Neural cell (in vitro differentiated cells): ENCODE data around the gene SPDYE4. TPM values are rescaled to one million over a fixed set of nuclear protein-coding genes. Genes with fewer than 3 reads are reported as not detected.
"Not testable (repeated sequence)": the region's sequence is repeated elsewhere in the genome, so short reads cannot be mapped to it uniquely, and the experiment has no call there.

ENCODE experiments used
- H2AFZ ChIP-seq: fragments of 200-600, 300-800 bp; sonication (generic), shearing (Covaris generic); 2 replicates; pipeline ENCODE4 v1.6.0; 2014; ENCODE audit warnings: low read depth, mild to moderate bottlenecking, antibody characterized with exemption, low read length, moderate library complexity
- H3F3A ChIP-seq: fragments of 200-600 bp; shearing (Covaris generic); 2 replicates; pipeline ENCODE4 v1.6.1; 2016; ENCODE audit warnings: mild to moderate bottlenecking, moderate library complexity, mixed read lengths, antibody characterized with exemption, low read length; ENCODE audit not compliant: insufficient read depth, poor library complexity, severe bottlenecking
- H3K27ac ChIP-seq: fragments of 200-600, 300-800 bp; sonication (generic), shearing (Covaris generic); 2 replicates; pipeline ENCODE4 v1.5.1; 2014; ENCODE audit warnings: mild to moderate bottlenecking, low read length, moderate library complexity
- H3K27me3 ChIP-seq: fragments of 300-800, 200-600 bp; sonication (generic), shearing (Covaris generic); 2 replicates; pipeline ENCODE4 v1.6.0; 2014; ENCODE audit warnings: mild to moderate bottlenecking, low read depth, low read length, moderate library complexity; ENCODE audit not compliant: insufficient read depth
- H3K36me3 ChIP-seq: fragments of 300-800, 200-600 bp; sonication (generic), shearing (Covaris generic); 2 replicates; pipeline ENCODE4 v1.5.1; 2014; ENCODE audit warnings: mild to moderate bottlenecking, antibody characterized with exemption, low read length, moderate library complexity; ENCODE audit not compliant: insufficient read depth
- H3K4me2 ChIP-seq: fragments of 300-800, 200-600 bp; sonication (generic), shearing (Covaris generic); 2 replicates; pipeline ENCODE4 v1.6.0; 2014; ENCODE audit warnings: mild to moderate bottlenecking, low read length
- H3K4me3 ChIP-seq: fragments of 300-800, 200-600 bp; sonication (generic), shearing (Covaris generic); 2 replicates; pipeline ENCODE4 v1.5.1; 2014; ENCODE audit warnings: mild to moderate bottlenecking, low read length, moderate library complexity
- H3K79me2 ChIP-seq: fragments of 200-600 bp; shearing (Covaris generic); replicated peaks from 2 replicates; pipeline ENCODE4 v1.6.0; 2014; ENCODE audit warnings: mild to moderate bottlenecking, low read length, moderate library complexity; ENCODE audit not compliant: insufficient read depth
- H3K9ac ChIP-seq: fragments of 300-800, 200-600 bp; sonication (generic), shearing (Covaris generic); 2 replicates; pipeline ENCODE4 v1.6.1; 2016; ENCODE audit warnings: mild to moderate bottlenecking, low read length, mixed read lengths
- H3K9me2 ChIP-seq: fragments of 200-600 bp; shearing (Covaris generic); 2 replicates; pipeline ENCODE4 v1.6.1; 2016; ENCODE audit warnings: mild to moderate bottlenecking, low read length, mixed read lengths; ENCODE audit not compliant: insufficient read depth
- H3K9me3 ChIP-seq: fragments of 200-600, 300-800 bp; sonication (generic), shearing (Covaris generic); 2 replicates; pipeline ENCODE4 v1.6.1; 2016; ENCODE audit warnings: mild to moderate bottlenecking, mixed run types, low read length, moderate library complexity, mixed read lengths
- H4K20me1 ChIP-seq: fragments of 200-600 bp; shearing (Covaris generic); 2 replicates; pipeline ENCODE4 v1.6.1; 2016; ENCODE audit warnings: mild to moderate bottlenecking, mixed run types; ENCODE audit not compliant: insufficient read depth
- EP300 ChIP-seq: fragments of 450-650 bp; conservative IDR thresholded peaks from 2 replicates; pipeline ENCODE4 v1.6.1; 2014; ENCODE audit warnings: antibody characterized with exemption, mild to moderate bottlenecking, moderate library complexity; ENCODE audit not compliant: poor library complexity, severe bottlenecking
- EZH2 ChIP-seq: fragments of 200-600, 300-800 bp; shearing (Covaris generic), sonication (generic); IDR thresholded peaks from 2 replicates; pipeline ENCODE4 v1.6.1; 2014; ENCODE audit warnings: antibody characterized with exemption, low read length, borderline replicate concordance, mild to moderate bottlenecking; ENCODE audit not compliant: insufficient read depth, poor library complexity, severe bottlenecking
- MXI1 ChIP-seq: fragments of 450-650 bp; conservative IDR thresholded peaks from 2 replicates; pipeline ENCODE4 v1.6.1; 2014; ENCODE audit warnings: antibody characterized with exemption, mild to moderate bottlenecking; ENCODE audit not compliant: poor library complexity, severe bottlenecking
- POLR2AphosphoS5 ChIP-seq: IDR thresholded peaks from 2 replicates; pipeline ENCODE4 v1.6.1; 2012
- RAD21 ChIP-seq: fragments of 450-650 bp; conservative IDR thresholded peaks from 2 replicates; pipeline ENCODE4 v1.6.1; 2014; ENCODE audit warnings: antibody characterized with exemption, mild to moderate bottlenecking, moderate library complexity
- SMC3 ChIP-seq: fragments of 450-650 bp; conservative IDR thresholded peaks from 2 replicates; pipeline ENCODE4 v1.6.1; 2014; ENCODE audit warnings: antibody characterized with exemption, mild to moderate bottlenecking, moderate library complexity; ENCODE audit not compliant: poor library complexity
- TAF1 ChIP-seq: IDR thresholded peaks from 2 replicates; pipeline ENCODE4 v1.6.1; 2012; ENCODE audit warnings: low read depth
- polyA plus RNA-seq: library from polyadenylated mRNA; depleted of rRNA; stranded (reverse); fragments of >200 nt; gene quantifications from 2 replicates; pipeline ENCODE4 v1.2.3, GENCODE V29; 2014
- TF ChIP-seq, protein P1 (sequence below): IDR thresholded peaks from 2 replicates; pipeline ENCODE4 v1.6.1; 2012; ENCODE audit warnings: borderline replicate concordance
- TF ChIP-seq, protein P2 (sequence below): fragments of 450-650 bp; IDR thresholded peaks from 2 replicates; pipeline ENCODE4 v1.5.1; 2014; ENCODE audit warnings: antibody characterized with exemption, mild to moderate bottlenecking, moderate library complexity; ENCODE audit not compliant: poor library complexity, severe bottlenecking

Gene SPDYE4
- polyA plus RNA-seq, 1 donor from 2014 or later, result not detected

DNA sequence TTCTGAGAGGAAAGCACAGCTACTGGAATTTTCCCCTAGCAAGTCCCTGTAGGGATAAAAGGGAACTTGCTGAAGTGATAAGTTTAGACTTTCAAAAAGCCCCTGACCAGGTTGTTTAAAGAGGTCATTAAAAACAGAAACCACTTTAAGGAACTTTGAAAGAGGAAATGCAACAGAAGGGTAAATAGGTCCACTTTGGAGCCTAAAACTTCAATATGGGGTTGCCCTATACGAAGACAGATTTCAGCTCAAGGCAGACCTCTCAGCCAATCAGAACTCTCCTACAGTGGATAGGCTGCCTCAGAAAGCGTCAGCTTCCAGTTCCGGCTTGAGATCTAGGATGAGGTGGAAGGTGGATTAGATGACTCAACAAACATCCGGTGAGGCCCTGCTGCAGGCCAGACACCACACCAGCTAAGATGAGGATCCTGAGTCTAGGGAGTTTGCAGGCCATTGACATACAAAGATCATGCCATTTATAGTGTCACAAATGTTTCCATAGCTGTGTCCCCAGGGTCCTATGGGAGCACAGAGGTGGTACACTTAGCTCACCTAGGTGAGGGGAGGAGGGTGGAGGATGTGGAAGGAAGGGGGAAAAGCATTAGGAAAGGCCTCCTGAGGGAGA, 48.7 kb upstream of the SPDYE4 start:
- Histone ChIP-seq H3K4me3 (no peak overlapping the region), H2AFZ (no peak overlapping the region), H3K9me3 (no peaks in the 10 kb centered on the region), H3K36me3 (no peaks in the 10 kb centered on the region), H3K79me2 (no peaks in the 10 kb centered on the region), H3K9ac (no peak overlapping the region), H4K20me1 (no peaks in the 10 kb centered on the region), H3K27me3 (no peaks in the 10 kb centered on the region), H3K27ac (no peak overlapping the region), H3K4me2 (no peak overlapping the region), H3K9me2 (no peaks in the 10 kb centered on the region), H3F3A (no peaks in the 10 kb centered on the region)
- TF ChIP-seq RAD21 (no peak), MXI1 (no peak), POLR2AphosphoS5 (no peak), EZH2 (no peak), TAF1 (no peak), SMC3 (no peak), EP300 (no peak)
- TF ChIP-seq, protein P1, sequence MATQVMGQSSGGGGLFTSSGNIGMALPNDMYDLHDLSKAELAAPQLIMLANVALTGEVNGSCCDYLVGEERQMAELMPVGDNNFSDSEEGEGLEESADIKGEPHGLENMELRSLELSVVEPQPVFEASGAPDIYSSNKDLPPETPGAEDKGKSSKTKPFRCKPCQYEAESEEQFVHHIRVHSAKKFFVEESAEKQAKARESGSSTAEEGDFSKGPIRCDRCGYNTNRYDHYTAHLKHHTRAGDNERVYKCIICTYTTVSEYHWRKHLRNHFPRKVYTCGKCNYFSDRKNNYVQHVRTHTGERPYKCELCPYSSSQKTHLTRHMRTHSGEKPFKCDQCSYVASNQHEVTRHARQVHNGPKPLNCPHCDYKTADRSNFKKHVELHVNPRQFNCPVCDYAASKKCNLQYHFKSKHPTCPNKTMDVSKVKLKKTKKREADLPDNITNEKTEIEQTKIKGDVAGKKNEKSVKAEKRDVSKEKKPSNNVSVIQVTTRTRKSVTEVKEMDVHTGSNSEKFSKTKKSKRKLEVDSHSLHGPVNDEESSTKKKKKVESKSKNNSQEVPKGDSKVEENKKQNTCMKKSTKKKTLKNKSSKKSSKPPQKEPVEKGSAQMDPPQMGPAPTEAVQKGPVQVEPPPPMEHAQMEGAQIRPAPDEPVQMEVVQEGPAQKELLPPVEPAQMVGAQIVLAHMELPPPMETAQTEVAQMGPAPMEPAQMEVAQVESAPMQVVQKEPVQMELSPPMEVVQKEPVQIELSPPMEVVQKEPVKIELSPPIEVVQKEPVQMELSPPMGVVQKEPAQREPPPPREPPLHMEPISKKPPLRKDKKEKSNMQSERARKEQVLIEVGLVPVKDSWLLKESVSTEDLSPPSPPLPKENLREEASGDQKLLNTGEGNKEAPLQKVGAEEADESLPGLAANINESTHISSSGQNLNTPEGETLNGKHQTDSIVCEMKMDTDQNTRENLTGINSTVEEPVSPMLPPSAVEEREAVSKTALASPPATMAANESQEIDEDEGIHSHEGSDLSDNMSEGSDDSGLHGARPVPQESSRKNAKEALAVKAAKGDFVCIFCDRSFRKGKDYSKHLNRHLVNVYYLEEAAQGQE, result no peak
- TF ChIP-seq, protein P2, sequence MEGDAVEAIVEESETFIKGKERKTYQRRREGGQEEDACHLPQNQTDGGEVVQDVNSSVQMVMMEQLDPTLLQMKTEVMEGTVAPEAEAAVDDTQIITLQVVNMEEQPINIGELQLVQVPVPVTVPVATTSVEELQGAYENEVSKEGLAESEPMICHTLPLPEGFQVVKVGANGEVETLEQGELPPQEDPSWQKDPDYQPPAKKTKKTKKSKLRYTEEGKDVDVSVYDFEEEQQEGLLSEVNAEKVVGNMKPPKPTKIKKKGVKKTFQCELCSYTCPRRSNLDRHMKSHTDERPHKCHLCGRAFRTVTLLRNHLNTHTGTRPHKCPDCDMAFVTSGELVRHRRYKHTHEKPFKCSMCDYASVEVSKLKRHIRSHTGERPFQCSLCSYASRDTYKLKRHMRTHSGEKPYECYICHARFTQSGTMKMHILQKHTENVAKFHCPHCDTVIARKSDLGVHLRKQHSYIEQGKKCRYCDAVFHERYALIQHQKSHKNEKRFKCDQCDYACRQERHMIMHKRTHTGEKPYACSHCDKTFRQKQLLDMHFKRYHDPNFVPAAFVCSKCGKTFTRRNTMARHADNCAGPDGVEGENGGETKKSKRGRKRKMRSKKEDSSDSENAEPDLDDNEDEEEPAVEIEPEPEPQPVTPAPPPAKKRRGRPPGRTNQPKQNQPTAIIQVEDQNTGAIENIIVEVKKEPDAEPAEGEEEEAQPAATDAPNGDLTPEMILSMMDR, result no peak

DNA sequence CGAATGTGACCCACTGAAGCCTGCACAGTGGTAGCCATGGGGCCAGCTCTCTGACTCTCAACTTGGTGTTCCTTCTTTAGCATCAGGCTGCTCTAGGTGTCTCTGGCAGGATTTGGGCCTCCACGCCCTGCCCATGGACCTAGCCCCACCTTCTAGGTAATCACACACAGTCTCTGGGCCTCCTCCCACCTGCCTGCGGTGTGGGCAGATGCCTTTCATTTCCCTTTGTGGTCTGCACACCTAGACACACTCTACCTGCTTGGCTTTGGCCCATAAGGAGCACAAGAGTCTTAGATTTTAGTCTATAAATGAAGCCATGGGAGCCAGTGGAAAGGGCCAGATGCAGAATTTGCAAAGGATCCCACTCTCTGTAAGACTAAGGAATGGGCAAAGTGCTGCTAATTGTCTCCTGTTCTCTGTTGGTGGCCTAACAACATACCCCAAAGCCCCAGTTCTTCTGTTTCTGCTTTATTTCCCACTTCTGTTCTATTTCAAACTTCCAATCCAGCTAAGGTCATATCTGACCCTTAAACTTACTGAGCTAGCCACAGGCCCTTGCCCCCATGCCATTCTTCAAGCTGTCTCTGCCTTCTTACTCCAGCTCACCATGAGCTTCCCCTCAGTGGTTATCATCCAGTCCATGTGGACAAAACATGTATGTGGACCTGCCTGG, 48.0 kb upstream of the SPDYE4 start:
- H3K79me2 ChIP-seq, result no peaks in the 10 kb centered on the region
- H3K27ac ChIP-seq, result no peak overlapping the region
- no peaks in the 10 kb centered on the region for H3K9me3 ChIP-seq
- no peaks in the 10 kb centered on the region for H3K27me3 ChIP-seq
- TF ChIP-seq, protein P2, result no peak
- TF ChIP-seq RAD21 (no peak), SMC3 (no peak)
- H3K36me3 ChIP-seq, result no peaks in the 10 kb centered on the region
- no peaks in the 10 kb centered on the region for H3F3A ChIP-seq
- no peak overlapping the region for H2AFZ ChIP-seq
- H3K9ac ChIP-seq, result no peak overlapping the region
- no peak overlapping the region for H3K4me2 ChIP-seq
- H3K9me2 ChIP-seq, result no peaks in the 10 kb centered on the region
- no peak overlapping the region for H3K4me3 ChIP-seq
- H4K20me1 ChIP-seq, result no peaks in the 10 kb centered on the region

DNA sequence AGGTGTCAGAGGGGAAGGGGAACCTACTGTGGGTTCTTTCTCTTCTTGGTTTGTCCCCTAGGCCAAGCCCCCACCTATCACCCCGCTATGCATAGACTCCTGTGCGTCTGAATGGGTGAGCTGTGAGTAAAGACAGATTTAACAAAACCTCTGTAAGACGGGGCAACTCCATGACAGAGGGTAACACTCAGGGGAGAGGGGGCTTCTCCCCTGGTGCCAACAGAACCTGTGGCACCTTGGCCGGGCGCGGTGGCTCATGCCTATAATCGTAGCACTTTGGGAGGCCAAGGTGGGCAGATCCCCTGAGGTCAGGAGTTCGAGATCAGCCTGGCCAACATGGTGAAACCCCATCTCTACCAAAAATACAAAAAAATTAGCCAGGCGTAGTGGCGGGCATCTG, 47.0 kb upstream of the SPDYE4 start:
- H3K36me3 ChIP-seq, H3K27me3 ChIP-seq, H3K9me3 ChIP-seq, H2AFZ ChIP-seq, H3K27ac ChIP-seq, H3K9me2 ChIP-seq, H4K20me1 ChIP-seq, H3K4me2 ChIP-seq, H3K4me3 ChIP-seq, H3K79me2 ChIP-seq, H3F3A ChIP-seq, H3K9ac ChIP-seq: not testable (repeated sequence)
